CD4-positive, alpha-beta T cell (primary cell): ENCODE results near the gene ANKS1B. TPM values are rescaled to one million over a fixed set of nuclear protein-coding genes. Genes with fewer than 3 reads are reported as not detected.

Experiments
- ATAC-seq: fragments of 200-7000 bp; cut with Tn5 transposase; one replicate; pipeline ENCODE4 v1.10.0; 2022; ENCODE audit warnings: mild to moderate bottlenecking; ENCODE audit not compliant: poor library complexity
- CTCF ChIA-PET: fragments of 350-600 bp; sonication (Branson Sonifier 250); formaldehyde crosslinking; loops from one replicate; lab custom pipeline; 2021; ENCODE audit warnings: antibody characterized with exemption, inconsistent platforms; lab: Charles Lee
- POLR2A ChIA-PET: fragments of 350-600 bp; sonication (Branson Sonifier 250); formaldehyde crosslinking; loops from one replicate; lab custom pipeline; 2021; ENCODE audit warnings: antibody characterized with exemption, inconsistent platforms; lab: Charles Lee
- DNase-seq, 14 experiments: peaks; one replicate each; pipeline ENCODE4 v3.0.0-alpha.2; 2013 to 2020; ENCODE audit warnings: mixed read lengths in 2 of 14
- H3K27ac ChIP-seq, 2 donors: one replicate each; pipeline versions ENCODE4 v1.5.1 to v1.7.0; 2013; ENCODE audit warnings: low read length in 2 of 2, low read depth in 1 of 2, mild to moderate bottlenecking in 1 of 2
- H3K27me3 ChIP-seq, 2 experiments: 1 replicate in 1 of 2; 2 replicates in 1 of 2; pipeline versions ENCODE4 v1.6.1 to v1.7.0; 2013; ENCODE audit warnings: low read length in 2 of 2, control low read depth in 1 of 2, mild to moderate bottlenecking in 1 of 2, moderate library complexity in 1 of 2; ENCODE audit not compliant: insufficient read depth in 2 of 2, control insufficient read depth in 1 of 2
- H3K36me3 ChIP-seq: one replicate; pipeline ENCODE4 v1.6.1; 2013; ENCODE audit warnings: low read length, control low read depth; ENCODE audit not compliant: insufficient read depth
- H3K4me1 ChIP-seq: one replicate; pipeline ENCODE4 v1.6.1; 2013; ENCODE audit warnings: low read length, control low read depth; ENCODE audit not compliant: insufficient read depth
- H3K4me3 ChIP-seq: one replicate; pipeline ENCODE4 v1.5.1; 2013; ENCODE audit warnings: mild to moderate bottlenecking, low read length, moderate library complexity
- H3K9me3 ChIP-seq, 2 experiments: 1 replicate in 1 of 2; 2 replicates in 1 of 2; pipeline versions ENCODE4 v1.6.1 to v1.7.0; 2013; ENCODE audit warnings: low read length in 2 of 2, mild to moderate bottlenecking in 2 of 2, control low read depth in 1 of 2, moderate library complexity in 1 of 2; ENCODE audit not compliant: control insufficient read depth in 1 of 2, insufficient read depth in 1 of 2
- H3K27ac Mint-ChIP-seq: one replicate; pipeline ENCODE4 v1.8.0; 2020; ENCODE audit warnings: mixed read lengths
- H3K27me3 Mint-ChIP-seq: one replicate; pipeline ENCODE4 v1.8.0; 2021; ENCODE audit warnings: mixed read lengths
- H3K36me3 Mint-ChIP-seq: one replicate; pipeline ENCODE4 v1.8.0; 2021; ENCODE audit warnings: low read depth, mixed read lengths
- H3K4me1 Mint-ChIP-seq: one replicate; pipeline ENCODE4 v1.8.0; 2021; ENCODE audit warnings: low read depth, mixed read lengths
- H3K4me3 Mint-ChIP-seq: one replicate; pipeline ENCODE4 v1.8.0; 2020; ENCODE audit warnings: mild to moderate bottlenecking, mixed read lengths
- H3K9me3 Mint-ChIP-seq: one replicate; pipeline ENCODE4 v1.8.0; 2020; ENCODE audit warnings: mixed read lengths
- CTCF ChIP-seq: fragments of 200-600 bp; IDR thresholded peaks from one replicate; pipeline ENCODE4 v1.8.0; 2022; ENCODE audit warnings: antibody characterized with exemption, mild to moderate bottlenecking
- intact Hi-C, 2 experiments: fragments of 100-400 bp; cut with DNase I in 1 of 2; cut with micrococcal nuclease in 1 of 2; formaldehyde crosslinking; loops; one replicate each; pipeline versions ENCODE4 v1.15.1 to v1.9.0; 2023 to 2025; cut with DNase I, micrococcal nuclease
- total RNA-seq, 174 experiments: library from RNA in 2 of 174; stranded (reverse) in 2 of 174; gene quantifications; one replicate each; pipeline ENCODE4 v1.2.3 and lab custom pipeline; 2021 to 2026

The ANKS1B gene
- total RNA-seq, 2 experiments from 2014 or later: 0.16 to 1.1 TPM

GRCh38 chr12:98918176-98918863 is 1066.4 kb downstream of the ANKS1B start:
- no peaks in the 10 kb centered on the region for H3K9me3 Mint-ChIP-seq
- Histone ChIP-seq H3K4me1 (no peaks in the 10 kb centered on the region), H3K9me3 (no peaks in the 10 kb centered on the region), H3K4me3 (no peak overlapping the region), H3K27me3 (peaks cover 0 to 8% of the 10 kb centered on the region in 2 experiments), H3K27ac (no peak overlapping the region), H3K36me3 (no peaks in the 10 kb centered on the region)
- ATAC-seq (no peak), DNase-seq (no peak)
- no peaks in the 10 kb centered on the region for H3K36me3 Mint-ChIP-seq
- no peak overlapping the region for H3K27ac Mint-ChIP-seq
- no peak for TF ChIP-seq CTCF
- ChIA-PET CTCF (no interaction called here), POLR2A (no interaction called here)
- H3K27me3 Mint-ChIP-seq: peaks cover 14% of the 10 kb centered on the region
- no peaks in the 10 kb centered on the region for H3K4me1 Mint-ChIP-seq
- intact Hi-C loops: no loop called here
- H3K4me3 Mint-ChIP-seq: no peak overlapping the region

- intact Hi-C loops: no loop called here
These were observed 1068.6 kb downstream of the ANKS1B start for GRCh38 chr12:98916106-98916505.

GRCh38 chr12:98912401-98912974 is 1072.2 kb downstream of the ANKS1B start:
- H3K27me3 Mint-ChIP-seq: no peaks in the 10 kb centered on the region
- no peak for TF ChIP-seq CTCF
- POLR2A ChIA-PET: no interaction called here
- no peak overlapping the region for H3K4me3 Mint-ChIP-seq
- H3K27ac ChIP-seq: no peak overlapping the region
- no peaks in the 10 kb centered on the region for H3K27me3 ChIP-seq
- no peaks in the 10 kb centered on the region for H3K9me3 ChIP-seq
- ATAC-seq: no peak
- H3K36me3 ChIP-seq: no peaks in the 10 kb centered on the region
- no peaks in the 10 kb centered on the region for H3K4me1 Mint-ChIP-seq
- no peaks in the 10 kb centered on the region for H3K36me3 Mint-ChIP-seq
- CTCF ChIA-PET: no interaction called here
- H3K4me1 ChIP-seq: no peaks in the 10 kb centered on the region
- H3K9me3 Mint-ChIP-seq: no peaks in the 10 kb centered on the region
- intact Hi-C loops: no loop called here
- no peak for DNase-seq
- H3K4me3 ChIP-seq: no peak overlapping the region
- no peak overlapping the region for H3K27ac Mint-ChIP-seq

More at GRCh38 chr12:98916106-98916505, 1068.6 kb downstream of the ANKS1B start:
- CTCF ChIA-PET: no interaction called here
- no peak for DNase-seq
- Histone ChIP-seq H3K4me3 (no peak overlapping the region), H3K4me1 (no peaks in the 10 kb centered on the region), H3K27me3 (peaks cover 0 to 8% of the 10 kb centered on the region in 2 experiments), H3K36me3 (no peaks in the 10 kb centered on the region), H3K27ac (no peak overlapping the region), H3K9me3 (no peaks in the 10 kb centered on the region)
- Mint-ChIP-seq H3K36me3 (no peaks in the 10 kb centered on the region), H3K27ac (no peak overlapping the region), H3K9me3 (no peaks in the 10 kb centered on the region), H3K4me3 (no peak overlapping the region), H3K27me3 (peaks cover 9% of the 10 kb centered on the region), H3K4me1 (no peaks in the 10 kb centered on the region)
- TF ChIP-seq CTCF: no peak
- no peak for ATAC-seq
- POLR2A ChIA-PET: no interaction called here
